K562 (cell line): ENCODE data around the gene LCN12. TPM values are rescaled to one million over a fixed set of nuclear protein-coding genes. Genes with fewer than 3 reads are reported as not detected.

ENCODE experiments used
- ATAC-seq: fragments of 200-7000 bp; cut with Tn5 transposase; 3 replicates; pipeline ENCODE4 v1.9.1; 2020; ENCODE audit warnings: moderate library complexity
- BruUV-seq: library from RNA; stranded (reverse); fragments of 400-500 nt; replicated peaks from 2 replicates; lab custom pipeline; 2021; lab: Mats Ljungman, UMichigan
- CTCF ChIA-PET: fragments of 300-600 bp; formaldehyde crosslinking; extraction: SDS; loops from one replicate; lab custom pipeline; 2021; ENCODE audit warnings: low intra/inter-chr PET ratio; lab: Yijun Ruan, JAX
- POLR2A ChIA-PET: fragments of 300-600, 350-650 bp; sonication (Branson Sonifier 250); formaldehyde crosslinking; extraction: SDS; loops from one replicate; lab custom pipeline; 2021; ENCODE audit warnings: antibody characterized with exemption, inconsistent platforms; lab: Yijun Ruan, JAX
- DNase-seq, 4 experiments: peaks; one replicate each; pipeline versions ENCODE4 v3.0.0 to v3.0.0-alpha.2; 2011 to 2018; ENCODE audit warnings: low spot score in 3 of 4, mixed read lengths in 3 of 4; ENCODE audit errors: extremely low read depth in 1 of 4
- FAIRE-seq: peaks from 2 replicates; lab custom pipeline; 2011; peaks lifted over from hg19 to GRCh38; lab: Jason Lieb, UNC
- H2AFZ ChIP-seq: 2 replicates; pipeline ENCODE4 v1.6.0; 2011; ENCODE audit warnings: low read depth, low read length, control low read depth, inconsistent platforms
- H3K27ac ChIP-seq: fragments of 200-600 bp; 3 replicates; pipeline ENCODE4 v1.8.0; 2011; ENCODE audit warnings: low read depth, mild to moderate bottlenecking, control low read depth, inconsistent platforms, low read length, moderate library complexity, mixed read lengths; ENCODE audit errors: extremely low read depth
- H3K27me3 ChIP-seq, 2 experiments: fragments of 300-600 bp in 1 of 2; 2 replicates in 1 of 2; 3 replicates in 1 of 2; pipeline versions ENCODE4 v1.6.0 to v1.8.0; 2011; ENCODE audit warnings: inconsistent platforms in 2 of 2, low read length in 2 of 2, mild to moderate bottlenecking in 1 of 2, mixed read lengths in 1 of 2, moderate library complexity in 1 of 2; ENCODE audit not compliant: control insufficient read depth in 2 of 2, insufficient read depth in 2 of 2
- H3K36me3 ChIP-seq: fragments of 300-600 bp; 3 replicates; pipeline ENCODE4 v1.8.0; 2011; ENCODE audit warnings: mild to moderate bottlenecking, low read length, inconsistent platforms; ENCODE audit not compliant: control insufficient read depth, insufficient read depth
- H3K4me1 ChIP-seq, 2 experiments: fragments of 200-600 bp in 1 of 2; replicated peaks in 1 of 2; 2 replicates in 1 of 2; 3 replicates in 1 of 2; pipeline versions ENCODE4 v1.5.1 to v1.8.0; 2011; ENCODE audit warnings: inconsistent platforms in 2 of 2, low read length in 2 of 2, mild to moderate bottlenecking in 1 of 2, mixed read lengths in 1 of 2, moderate library complexity in 1 of 2; ENCODE audit not compliant: control insufficient read depth in 2 of 2, insufficient read depth in 2 of 2
- H3K4me2 ChIP-seq: 2 replicates; pipeline ENCODE4 v1.6.1; 2011; ENCODE audit warnings: low read length, control low read depth, inconsistent platforms, mixed read lengths; ENCODE audit not compliant: insufficient read depth
- H3K4me3 ChIP-seq: fragments of 200-600 bp; sonication (generic), shearing (Covaris generic); 2 replicates; pipeline ENCODE4 v1.5.1; 2016; ENCODE audit warnings: control low read depth, inconsistent platforms
- H3K79me2 ChIP-seq: fragments of 200-600 bp; 3 replicates; pipeline ENCODE4 v1.8.0; 2011; ENCODE audit warnings: low read length, inconsistent platforms; ENCODE audit not compliant: control insufficient read depth, insufficient read depth
- H3K9ac ChIP-seq, 2 experiments: 2 replicates each; pipeline versions ENCODE4 v1.6.0 to v1.6.1; 2011; ENCODE audit warnings: low read depth in 2 of 2, low read length in 2 of 2, control low read depth in 1 of 2, inconsistent platforms in 1 of 2, mild to moderate bottlenecking in 1 of 2, mixed read lengths in 1 of 2; ENCODE audit not compliant: insufficient read depth in 1 of 2
- H3K9me1 ChIP-seq: one replicate; pipeline ENCODE4 v1.6.0; 2011; ENCODE audit warnings: inconsistent platforms, mild to moderate bottlenecking, low read length, moderate library complexity; ENCODE audit not compliant: control insufficient read depth, insufficient read depth
- H3K9me3 ChIP-seq: replicated peaks from 2 replicates; pipeline ENCODE4 v1.5.1; 2011; ENCODE audit warnings: low read depth, low read length, inconsistent platforms; ENCODE audit not compliant: control insufficient read depth, insufficient read depth
- H4K20me1 ChIP-seq: replicated peaks from 2 replicates; pipeline ENCODE4 v1.6.1; 2011; ENCODE audit warnings: low read length, inconsistent platforms, mixed read lengths; ENCODE audit not compliant: control insufficient read depth, insufficient read depth
- BACH1 ChIP-seq: fragments of 200-800 bp; sonication (Bioruptor generic); IDR thresholded peaks from 2 replicates; pipeline ENCODE4 v1.6.1; 2016; ENCODE audit warnings: missing genetic modification characterization, missing compliant biosample characterization
- ERF ChIP-seq: fragments of 450-650 bp; formaldehyde crosslinking; IDR thresholded peaks from 2 replicates; pipeline ENCODE4 v1.4.0; 2020; ENCODE audit warnings: mild to moderate bottlenecking, mixed read lengths
- EWSR1 ChIP-seq: fragments of 450-650 bp; IDR thresholded peaks from 2 replicates; pipeline ENCODE4 v1.6.1; 2018; ENCODE audit warnings: borderline replicate concordance, mild to moderate bottlenecking, low read depth, moderate library complexity; ENCODE audit not compliant: partially characterized antibody
- HDAC2 ChIP-seq: fragments of 450-650 bp; IDR thresholded peaks from 2 replicates; pipeline ENCODE4 v1.6.1; 2016; ENCODE audit warnings: mild to moderate bottlenecking
- HNRNPL ChIP-seq: fragments of 200-400 bp; formaldehyde crosslinking; IDR thresholded peaks from 2 replicates; pipeline ENCODE4 v1.6.1; 2017; ENCODE audit warnings: low read depth, mild to moderate bottlenecking, low read length
- SIN3A ChIP-seq, 2 experiments: fragments of 150-350 bp in 1 of 2; IDR thresholded peaks; 2 replicates each; pipeline ENCODE4 v1.6.1; 2011 to 2016; ENCODE audit warnings: borderline replicate concordance in 2 of 2, low read depth in 2 of 2, low read length in 2 of 2, mild to moderate bottlenecking in 2 of 2, moderate library complexity in 2 of 2; ENCODE audit not compliant: control insufficient read depth in 1 of 2
- ZFX ChIP-seq: sonication (generic); formaldehyde crosslinking; IDR thresholded peaks from 2 replicates; pipeline ENCODE4 v1.8.0; 2022; ENCODE audit warnings: mild to moderate bottlenecking, missing genetic modification reagents, moderate library complexity
- WGBS: fragments of 100-300 bp; shearing (Covaris generic); methylation state at CpG from one replicate; pipeline ENCODE4 v1.1.6; 2016; ENCODE audit warnings: low coverage, mixed read lengths; ENCODE audit not compliant: insufficient coverage; ENCODE audit errors: missing lambda C conversion rate; 5-methylcytosine and 5-hydroxymethylcytosine counted together
- in situ Hi-C: fragments of 300-500 bp; cut with MboI; formaldehyde crosslinking; loops from 4 replicates; pipeline ENCODE4 v1.15.0; 2018; ENCODE audit warnings: inconsistent platforms, mixed read lengths
- intact Hi-C: fragments of 100-400 bp; cut with micrococcal nuclease; formaldehyde crosslinking; loops from 2 replicates; pipeline ENCODE4 v1.14.2; 2022
- polyA plus RNA-seq, 8 experiments: library from polyadenylated mRNA; depleted of rRNA in 4 of 8; stranded (reverse) in 5 of 8; unstranded in 3 of 8; fragments of >200 nt; fragmentation: Nextera tagmentation in 2 of 8; fragmentation: Illumina TruSeq in 1 of 8; extraction: Ambion mirVana in 2 of 8; extraction: Trizol in 1 of 8; gene quantifications; 2 replicates each; pipeline versions ENCODE4 v1.2.1 to v1.2.3, GENCODE V29; 2011 to 2014; ENCODE audit warnings: inconsistent platforms in 1 of 8, missing spikeins in 1 of 8
- total RNA-seq, 7 experiments: library from RNA; depleted of rRNA in 6 of 7; stranded (reverse); fragments of >200 nt in 6 of 7; fragmentation: Illumina TruSeq in 2 of 7; extraction: Trizol in 2 of 7; gene quantifications; 2 replicates each; pipeline versions ENCODE4 v1.2.1 to v1.2.3, GENCODE V29; 2011 to 2021; ENCODE audit warnings: low replicate concordance in 1 of 7
- TF ChIP-seq, protein P1 (sequence below), 2 experiments: fragments of 450-650 bp; formaldehyde crosslinking in 1 of 2; IDR thresholded peaks; 2 replicates each; pipeline versions ENCODE4 v1.4.0 to v1.6.1; 2014 to 2020; ENCODE audit warnings: mild to moderate bottlenecking in 2 of 2, borderline replicate concordance in 1 of 2, low read depth in 1 of 2
- TF ChIP-seq, protein P2 (sequence below): fragments of 450-650 bp; formaldehyde crosslinking; IDR thresholded peaks from 2 replicates; pipeline ENCODE4 v1.4.0; 2020; ENCODE audit warnings: mild to moderate bottlenecking, moderate library complexity
- TF ChIP-seq, protein P3 (sequence below): sonication (generic); formaldehyde crosslinking; IDR thresholded peaks from 2 replicates; pipeline ENCODE4 v1.9.0; 2022; ENCODE audit warnings: mild to moderate bottlenecking, missing genetic modification reagents
- TF ChIP-seq, protein P4 (sequence below): fragments of 250-450 bp; sonication (Bioruptor Pico); IDR thresholded peaks from 2 replicates; pipeline ENCODE4 v1.8.0; 2021; ENCODE audit warnings: borderline replicate concordance, mild to moderate bottlenecking, moderate library complexity; ENCODE audit not compliant: poor library complexity, severe bottlenecking

Gene LCN12
- total and polyA plus RNA-seq, 9 of the 15 experiments (the other 6 are each of a cell fraction or from before 2014, with no cell fraction given), result 0.05 TPM; not detected in 8

- Histone ChIP-seq H3K9me1 (no peaks in the 10 kb centered on the region), H3K9me3 (no peaks in the 10 kb centered on the region), H3K27ac (peak overlapping the region; percentile 59; the same call in 1 of the 3 replicates), H3K27me3 (no peaks in the 10 kb centered on the region), H2AFZ (peak overlapping the region; percentile 97), H3K4me1 (peaks cover 9 to 96% of the 10 kb centered on the region in 2 experiments; a peak in 4 of 5 replicates), H4K20me1 (no peaks in the 10 kb centered on the region), H3K36me3 (no peaks in the 10 kb centered on the region), H3K79me2 (no peaks in the 10 kb centered on the region), H3K9ac (peak overlapping the region; percentile 51 to 92; a peak in 3 of 4 replicates), H3K4me3 (peak overlapping the region; percentile 54), H3K4me2 (peak overlapping the region; percentile 82)
- intact Hi-C loops, result no loop called here
- DNase-seq (no peak), ATAC-seq (no peak), FAIRE-seq (no peak)
- ChIA-PET CTCF (no interaction called here), POLR2A (interaction anchor here (1.5 kb wide), 2 partner anchors 11 to 13 kb away, joined by 4 to 5 read pairs; no protein-coding TSS in a partner anchor)
- in situ Hi-C loops, result no loop called here
- WGBS, result 49% methylated on average over 17 of the region's 33 CpGs
- BruUV-seq, result no TSS peak
- peak; percentile 88; the same call in 1 of the 2 replicates for TF ChIP-seq HNRNPL
- TF ChIP-seq ZFX (CRISPR knock-in tag), result 0 out of 2 replicates have a peak, but pooled peaks have one; percentile 16
- no peak for TF ChIP-seq SIN3A (IDR thresholded peaks at IDR 0.05; ENCODE audit: borderline replicate concordance in 2 of 2, control insufficient read depth in 1 of 2, low read depth in 2 of 2, low read length in 2 of 2)
- no peak for TF ChIP-seq ERF (CRISPR knock-in tag)
- TF ChIP-seq, protein P1, sequence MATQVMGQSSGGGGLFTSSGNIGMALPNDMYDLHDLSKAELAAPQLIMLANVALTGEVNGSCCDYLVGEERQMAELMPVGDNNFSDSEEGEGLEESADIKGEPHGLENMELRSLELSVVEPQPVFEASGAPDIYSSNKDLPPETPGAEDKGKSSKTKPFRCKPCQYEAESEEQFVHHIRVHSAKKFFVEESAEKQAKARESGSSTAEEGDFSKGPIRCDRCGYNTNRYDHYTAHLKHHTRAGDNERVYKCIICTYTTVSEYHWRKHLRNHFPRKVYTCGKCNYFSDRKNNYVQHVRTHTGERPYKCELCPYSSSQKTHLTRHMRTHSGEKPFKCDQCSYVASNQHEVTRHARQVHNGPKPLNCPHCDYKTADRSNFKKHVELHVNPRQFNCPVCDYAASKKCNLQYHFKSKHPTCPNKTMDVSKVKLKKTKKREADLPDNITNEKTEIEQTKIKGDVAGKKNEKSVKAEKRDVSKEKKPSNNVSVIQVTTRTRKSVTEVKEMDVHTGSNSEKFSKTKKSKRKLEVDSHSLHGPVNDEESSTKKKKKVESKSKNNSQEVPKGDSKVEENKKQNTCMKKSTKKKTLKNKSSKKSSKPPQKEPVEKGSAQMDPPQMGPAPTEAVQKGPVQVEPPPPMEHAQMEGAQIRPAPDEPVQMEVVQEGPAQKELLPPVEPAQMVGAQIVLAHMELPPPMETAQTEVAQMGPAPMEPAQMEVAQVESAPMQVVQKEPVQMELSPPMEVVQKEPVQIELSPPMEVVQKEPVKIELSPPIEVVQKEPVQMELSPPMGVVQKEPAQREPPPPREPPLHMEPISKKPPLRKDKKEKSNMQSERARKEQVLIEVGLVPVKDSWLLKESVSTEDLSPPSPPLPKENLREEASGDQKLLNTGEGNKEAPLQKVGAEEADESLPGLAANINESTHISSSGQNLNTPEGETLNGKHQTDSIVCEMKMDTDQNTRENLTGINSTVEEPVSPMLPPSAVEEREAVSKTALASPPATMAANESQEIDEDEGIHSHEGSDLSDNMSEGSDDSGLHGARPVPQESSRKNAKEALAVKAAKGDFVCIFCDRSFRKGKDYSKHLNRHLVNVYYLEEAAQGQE (IDR thresholded peaks at IDR 0.05; ENCODE audit: borderline replicate concordance), result no peak
- TF ChIP-seq, protein P1 (CRISPR knock-in tag; IDR thresholded peaks at IDR 0.05; ENCODE audit: low read depth), result no peak
- TF ChIP-seq EWSR1, result no peak
- TF ChIP-seq BACH1, result no peak
- TF ChIP-seq HDAC2, result no peak
- TF ChIP-seq, protein P2, sequence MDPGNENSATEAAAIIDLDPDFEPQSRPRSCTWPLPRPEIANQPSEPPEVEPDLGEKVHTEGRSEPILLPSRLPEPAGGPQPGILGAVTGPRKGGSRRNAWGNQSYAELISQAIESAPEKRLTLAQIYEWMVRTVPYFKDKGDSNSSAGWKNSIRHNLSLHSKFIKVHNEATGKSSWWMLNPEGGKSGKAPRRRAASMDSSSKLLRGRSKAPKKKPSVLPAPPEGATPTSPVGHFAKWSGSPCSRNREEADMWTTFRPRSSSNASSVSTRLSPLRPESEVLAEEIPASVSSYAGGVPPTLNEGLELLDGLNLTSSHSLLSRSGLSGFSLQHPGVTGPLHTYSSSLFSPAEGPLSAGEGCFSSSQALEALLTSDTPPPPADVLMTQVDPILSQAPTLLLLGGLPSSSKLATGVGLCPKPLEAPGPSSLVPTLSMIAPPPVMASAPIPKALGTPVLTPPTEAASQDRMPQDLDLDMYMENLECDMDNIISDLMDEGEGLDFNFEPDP (CRISPR knock-in tag), result no peak
- TF ChIP-seq, protein P3, sequence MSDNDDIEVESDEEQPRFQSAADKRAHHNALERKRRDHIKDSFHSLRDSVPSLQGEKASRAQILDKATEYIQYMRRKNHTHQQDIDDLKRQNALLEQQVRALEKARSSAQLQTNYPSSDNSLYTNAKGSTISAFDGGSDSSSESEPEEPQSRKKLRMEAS (CRISPR knock-in tag), result 0 out of 2 replicates have a peak, but pooled peaks have one; percentile 32
- TF ChIP-seq, protein P4, sequence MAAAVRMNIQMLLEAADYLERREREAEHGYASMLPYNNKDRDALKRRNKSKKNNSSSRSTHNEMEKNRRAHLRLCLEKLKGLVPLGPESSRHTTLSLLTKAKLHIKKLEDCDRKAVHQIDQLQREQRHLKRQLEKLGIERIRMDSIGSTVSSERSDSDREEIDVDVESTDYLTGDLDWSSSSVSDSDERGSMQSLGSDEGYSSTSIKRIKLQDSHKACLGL (CRISPR knock-in tag), result no peak
Observed at GRCh38 chr9:136977649-136978072, 25.6 kb downstream of the LCN12 start.
